HCT116 (cell line): ENCODE results near the gene RSRC1. TPM values are rescaled to one million over a fixed set of nuclear protein-coding genes. Genes with fewer than 3 reads are reported as not detected.

Source experiments
- ATAC-seq: fragments of 200-7000 bp; cut with Tn5 transposase; 2 replicates; pipeline ENCODE4 v1.9.1; 2020; ENCODE audit warnings: mild to moderate bottlenecking, moderate library complexity
- BruUV-seq: library from RNA; stranded (reverse); fragments of 400-500 nt; replicated peaks from 2 replicates; lab custom pipeline; 2021; lab: Mats Ljungman, UMichigan
- CTCF ChIA-PET: fragments of 300-600 bp; sonication (Branson Sonifier 250); formaldehyde crosslinking; loops from one replicate; lab custom pipeline; 2021; ENCODE audit warnings: antibody characterized with exemption; lab: Charles Lee
- POLR2A ChIA-PET: fragments of 300-600, 350-600 bp; sonication (Branson Sonifier 250); formaldehyde crosslinking; loops from one replicate; lab custom pipeline; 2021; ENCODE audit warnings: antibody characterized with exemption; lab: Charles Lee
- RAD21 ChIA-PET, 2 experiments: fragments of 300-600 bp; sonication (Branson Sonifier 250); formaldehyde crosslinking; loops; one replicate each; lab custom pipeline; 2023; ENCODE audit warnings: low total read pairs in 2 of 2; ENCODE audit not compliant: uncharacterized antibody in 2 of 2, unreplicated experiment in 2 of 2, low non-redundant PET in 1 of 2; lab: Charles Lee
- DNase-seq: peaks from one replicate; pipeline ENCODE4 v3.0.0-alpha.2; 2010; ENCODE audit warnings: low read depth, low spot score
- H2AFZ ChIP-seq: fragments of 200-600 bp; shearing (Covaris generic), sonication (generic); 2 replicates; pipeline ENCODE4 v1.6.1; 2017; ENCODE audit warnings: low read depth, mixed run types, mixed read lengths, antibody characterized with exemption, low read length; ENCODE audit not compliant: poor library complexity, severe bottlenecking
- H3K27ac ChIP-seq: 2 replicates; pipeline ENCODE4 v1.5.1; 2012; ENCODE audit warnings: low read depth, low read length
- H3K27me3 ChIP-seq: fragments of 200-600 bp; sonication (generic); 2 replicates; pipeline ENCODE4 v1.6.1; 2016; ENCODE audit warnings: mixed run types, low read length, mixed read lengths; ENCODE audit not compliant: insufficient read depth
- H3K36me3 ChIP-seq, 2 experiments: fragments of 200-500 bp in 1 of 2; fragments of 200-600 bp in 1 of 2; sonication (Bioruptor generic) in 1 of 2; sonication (generic) in 1 of 2; 2 replicates each; pipeline versions ENCODE4 v1.5.1 to v1.6.1; 2014 to 2016; ENCODE audit warnings: low read length in 2 of 2, inconsistent platforms in 1 of 2, mixed read lengths in 1 of 2, mixed run types in 1 of 2; ENCODE audit not compliant: insufficient read depth in 2 of 2, control insufficient read depth in 1 of 2
- H3K4me1 ChIP-seq, 2 experiments: fragments of 200-600 bp in 1 of 2; sonication (generic) in 1 of 2; 2 replicates each; pipeline versions ENCODE4 v1.5.1 to v1.6.1; 2012 to 2017; ENCODE audit warnings: low read length in 2 of 2, inconsistent platforms in 1 of 2, mild to moderate bottlenecking in 1 of 2, mixed read lengths in 1 of 2, mixed run types in 1 of 2, moderate library complexity in 1 of 2; ENCODE audit not compliant: insufficient read depth in 2 of 2, control insufficient read depth in 1 of 2
- H3K4me2 ChIP-seq: fragments of 200-600 bp; sonication (generic); 2 replicates; pipeline ENCODE4 v1.6.1; 2017; ENCODE audit warnings: mixed run types, low read length, mixed read lengths
- H3K4me3 ChIP-seq, 2 experiments: fragments of 200-600 bp in 1 of 2; sonication (generic) in 1 of 2; replicated peaks in 1 of 2; 2 replicates each; pipeline ENCODE4 v1.5.1; 2011 to 2016; ENCODE audit warnings: low read length in 2 of 2, control low read depth in 1 of 2, low read depth in 1 of 2, mild to moderate bottlenecking in 1 of 2, mixed read lengths in 1 of 2, mixed run types in 1 of 2
- H3K79me2 ChIP-seq: fragments of 200-600 bp; sonication (generic); 2 replicates; pipeline ENCODE4 v1.6.1; 2017; ENCODE audit warnings: mild to moderate bottlenecking, mixed run types, low read length, moderate library complexity, mixed read lengths; ENCODE audit not compliant: insufficient read depth
- H3K9ac ChIP-seq: fragments of 200-600 bp; sonication (generic); 2 replicates; pipeline ENCODE4 v1.6.1; 2016; ENCODE audit warnings: low read length, mixed read lengths
- H3K9me2 ChIP-seq: fragments of 200-600 bp; sonication (generic), shearing (Covaris generic); 2 replicates; pipeline ENCODE4 v1.6.1; 2017; ENCODE audit warnings: mixed run types, mild to moderate bottlenecking, moderate library complexity; ENCODE audit not compliant: insufficient read depth
- H3K9me3 ChIP-seq, 2 experiments: fragments of 200-500 bp in 1 of 2; fragments of 200-600 bp in 1 of 2; sonication (Bioruptor generic) in 1 of 2; sonication (generic) in 1 of 2; 2 replicates each; pipeline ENCODE4 v1.6.1; 2014 to 2017; ENCODE audit warnings: low read length in 2 of 2, mixed read lengths in 2 of 2, inconsistent platforms in 1 of 2, low read depth in 1 of 2, mild to moderate bottlenecking in 1 of 2, mixed run types in 1 of 2, moderate library complexity in 1 of 2; ENCODE audit not compliant: control insufficient read depth in 1 of 2, insufficient read depth in 1 of 2
- H4K20me1 ChIP-seq: fragments of 200-600 bp; sonication (generic), shearing (Covaris generic); 2 replicates; pipeline ENCODE4 v1.6.1; 2017; ENCODE audit warnings: mixed run types, mild to moderate bottlenecking, moderate library complexity; ENCODE audit not compliant: insufficient read depth
- CBX3 ChIP-seq: IDR thresholded peaks from 2 replicates; pipeline ENCODE4 v1.6.1; 2012; ENCODE audit warnings: low read depth
- EGR1 ChIP-seq: IDR thresholded peaks from 2 replicates; pipeline ENCODE4 v1.6.1; 2012; ENCODE audit warnings: low read depth
- ELF1 ChIP-seq: IDR thresholded peaks from 2 replicates; pipeline ENCODE4 v1.6.1; 2012; ENCODE audit warnings: low read depth, borderline replicate concordance
- EZH2phosphoT487 ChIP-seq: fragments of 200-600 bp; IDR thresholded peaks from 2 replicates; pipeline ENCODE4 v1.6.1; 2018; ENCODE audit warnings: antibody characterized with exemption, borderline replicate concordance
- FOSL1 ChIP-seq: IDR thresholded peaks from 2 replicates; pipeline ENCODE4 v1.6.1; 2012; ENCODE audit warnings: low read depth
- JUND ChIP-seq: IDR thresholded peaks from 2 replicates; pipeline ENCODE4 v1.6.1; 2012
- POLR2A ChIP-seq: IDR thresholded peaks from 2 replicates; pipeline ENCODE4 v1.7.0; 2011; ENCODE audit warnings: borderline replicate concordance; ENCODE audit not compliant: insufficient read depth, insufficient read length; ENCODE audit errors: extremely low read depth
- POLR2AphosphoS5 ChIP-seq: IDR thresholded peaks from 2 replicates; pipeline ENCODE4 v1.6.1; 2011; ENCODE audit warnings: mild to moderate bottlenecking, low read depth, low read length, moderate library complexity
- RAD21 ChIP-seq: IDR thresholded peaks from 2 replicates; pipeline ENCODE4 v1.6.1; 2012; ENCODE audit warnings: low read depth, mild to moderate bottlenecking
- SP1 ChIP-seq: IDR thresholded peaks from 2 replicates; pipeline ENCODE4 v1.6.1; 2012; ENCODE audit warnings: low read depth
- TCF7L2 ChIP-seq: IDR thresholded peaks from 2 replicates; pipeline ENCODE4 v1.7.0; 2011; ENCODE audit warnings: borderline replicate concordance, inconsistent platforms; ENCODE audit not compliant: insufficient read depth, insufficient read length; ENCODE audit errors: extremely low read depth
- YY1 ChIP-seq: IDR thresholded peaks from 2 replicates; pipeline ENCODE4 v1.6.1; 2011; ENCODE audit warnings: low read length, low read depth, moderate library complexity, mild to moderate bottlenecking; ENCODE audit not compliant: insufficient replicate concordance; ENCODE audit errors: extremely low read depth
- ZFX ChIP-seq: fragments of 450-650 bp; IDR thresholded peaks from 2 replicates; pipeline ENCODE4 v1.6.1; 2017
- intact Hi-C: fragments of 100-400 bp; cut with micrococcal nuclease; formaldehyde crosslinking; loops from 2 replicates; pipeline ENCODE4 v1.10.0; 2022
- total RNA-seq: library from RNA; stranded (reverse); gene quantifications from one replicate; pipeline ENCODE4 v1.2.1, GENCODE V29; 2021; ENCODE audit not compliant: unreplicated experiment
- TF ChIP-seq, protein P1 (sequence below): IDR thresholded peaks from 2 replicates; pipeline ENCODE4 v1.6.1; 2011; ENCODE audit warnings: mild to moderate bottlenecking, low read length, moderate library complexity; ENCODE audit not compliant: insufficient replicate concordance; ENCODE audit errors: extremely low read depth
- TF ChIP-seq, protein P2 (sequence below), 3 experiments: fragments of 200-600 bp in 1 of 3; sonication (generic) in 1 of 3; IDR thresholded peaks in 2 of 3; conservative IDR thresholded peaks in 1 of 3; 2 replicates each; pipeline ENCODE4 v1.5.1; 2012 to 2017; ENCODE audit warnings: low read depth in 2 of 3, low read length in 2 of 3, antibody characterized with exemption in 1 of 3, borderline replicate concordance in 1 of 3, control low read depth in 1 of 3, mild to moderate bottlenecking in 1 of 3, mixed read lengths in 1 of 3, mixed run types in 1 of 3, moderate library complexity in 1 of 3; ENCODE audit not compliant: insufficient read depth in 1 of 3
- TF ChIP-seq, protein P3 (sequence below): IDR thresholded peaks from 2 replicates; pipeline ENCODE4 v1.6.1; 2012
- TF ChIP-seq, protein P4 (sequence below): IDR thresholded peaks from 2 replicates; pipeline ENCODE4 v1.6.1; 2012

Gene RSRC1
- total RNA-seq, 1 experiment from 2014 or later: 37.1 TPM

DNA sequence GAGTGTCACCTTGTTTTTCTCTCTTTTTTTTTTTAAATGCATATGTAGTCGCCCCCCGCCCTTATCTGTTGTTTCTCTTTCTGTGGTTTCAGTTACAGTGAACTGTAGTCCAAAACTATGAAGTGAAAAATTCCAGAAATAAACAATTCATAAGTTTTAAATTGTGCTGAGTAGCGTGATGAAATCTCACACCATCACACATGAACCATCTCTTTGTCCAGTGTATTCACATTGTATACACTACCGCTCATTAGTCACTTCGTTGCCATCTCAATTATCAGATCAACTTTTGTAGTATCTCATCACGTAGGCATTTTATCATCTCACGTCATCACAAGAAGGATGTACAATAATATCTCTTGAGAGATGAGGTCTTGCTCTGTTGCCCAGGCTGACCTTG is 398.6 kb downstream of the RSRC1 start:
- no peak for DNase-seq
- CTCF ChIA-PET: no interaction called here
- Histone ChIP-seq H3K27ac (no peak overlapping the region), H3K4me3 (no peak overlapping the region), H3K4me2 (no peak overlapping the region), H3K36me3 (no peaks in the 10 kb centered on the region), H2AFZ (no peak overlapping the region), H3K9me3 (no peaks in the 10 kb centered on the region), H3K27me3 (no peaks in the 10 kb centered on the region), H3K79me2 (no peaks in the 10 kb centered on the region), H4K20me1 (no peaks in the 10 kb centered on the region), H3K4me1 (peaks cover 0 to 3% of the 10 kb centered on the region in 2 experiments; a peak in 1 of 4 replicates), H3K9me2 (no peaks in the 10 kb centered on the region), H3K9ac (no peak overlapping the region)
- no TSS peak for BruUV-seq
- RAD21 ChIA-PET: no interaction called here
- intact Hi-C loops: no loop called here
- no peak for ATAC-seq
- POLR2A ChIA-PET: no interaction called here
- TF ChIP-seq, protein P1, sequence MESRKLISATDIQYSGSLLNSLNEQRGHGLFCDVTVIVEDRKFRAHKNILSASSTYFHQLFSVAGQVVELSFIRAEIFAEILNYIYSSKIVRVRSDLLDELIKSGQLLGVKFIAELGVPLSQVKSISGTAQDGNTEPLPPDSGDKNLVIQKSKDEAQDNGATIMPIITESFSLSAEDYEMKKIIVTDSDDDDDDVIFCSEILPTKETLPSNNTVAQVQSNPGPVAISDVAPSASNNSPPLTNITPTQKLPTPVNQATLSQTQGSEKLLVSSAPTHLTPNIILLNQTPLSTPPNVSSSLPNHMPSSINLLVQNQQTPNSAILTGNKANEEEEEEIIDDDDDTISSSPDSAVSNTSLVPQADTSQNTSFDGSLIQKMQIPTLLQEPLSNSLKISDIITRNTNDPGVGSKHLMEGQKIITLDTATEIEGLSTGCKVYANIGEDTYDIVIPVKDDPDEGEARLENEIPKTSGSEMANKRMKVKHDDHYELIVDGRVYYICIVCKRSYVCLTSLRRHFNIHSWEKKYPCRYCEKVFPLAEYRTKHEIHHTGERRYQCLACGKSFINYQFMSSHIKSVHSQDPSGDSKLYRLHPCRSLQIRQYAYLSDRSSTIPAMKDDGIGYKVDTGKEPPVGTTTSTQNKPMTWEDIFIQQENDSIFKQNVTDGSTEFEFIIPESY: no peak
- TF ChIP-seq, protein P2, sequence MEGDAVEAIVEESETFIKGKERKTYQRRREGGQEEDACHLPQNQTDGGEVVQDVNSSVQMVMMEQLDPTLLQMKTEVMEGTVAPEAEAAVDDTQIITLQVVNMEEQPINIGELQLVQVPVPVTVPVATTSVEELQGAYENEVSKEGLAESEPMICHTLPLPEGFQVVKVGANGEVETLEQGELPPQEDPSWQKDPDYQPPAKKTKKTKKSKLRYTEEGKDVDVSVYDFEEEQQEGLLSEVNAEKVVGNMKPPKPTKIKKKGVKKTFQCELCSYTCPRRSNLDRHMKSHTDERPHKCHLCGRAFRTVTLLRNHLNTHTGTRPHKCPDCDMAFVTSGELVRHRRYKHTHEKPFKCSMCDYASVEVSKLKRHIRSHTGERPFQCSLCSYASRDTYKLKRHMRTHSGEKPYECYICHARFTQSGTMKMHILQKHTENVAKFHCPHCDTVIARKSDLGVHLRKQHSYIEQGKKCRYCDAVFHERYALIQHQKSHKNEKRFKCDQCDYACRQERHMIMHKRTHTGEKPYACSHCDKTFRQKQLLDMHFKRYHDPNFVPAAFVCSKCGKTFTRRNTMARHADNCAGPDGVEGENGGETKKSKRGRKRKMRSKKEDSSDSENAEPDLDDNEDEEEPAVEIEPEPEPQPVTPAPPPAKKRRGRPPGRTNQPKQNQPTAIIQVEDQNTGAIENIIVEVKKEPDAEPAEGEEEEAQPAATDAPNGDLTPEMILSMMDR (IDR thresholded peaks at IDR 0.05 in 2 of 3, conservative IDR thresholded peaks at IDR 0.05 in 1 of 3; ENCODE audit: borderline replicate concordance in 1 of 3, insufficient read depth in 1 of 3, low read depth in 2 of 3, low read length in 2 of 3): no peak
- TF ChIP-seq EGR1 (no peak), ZFX (no peak), CBX3 (no peak), JUND (no peak), SP1 (no peak), POLR2AphosphoS5 (no peak), ELF1 (no peak), TCF7L2 (no peak), EZH2phosphoT487 (no peak), RAD21 (no peak), YY1 (no peak), POLR2A (no peak), FOSL1 (no peak)
- TF ChIP-seq, protein P3, sequence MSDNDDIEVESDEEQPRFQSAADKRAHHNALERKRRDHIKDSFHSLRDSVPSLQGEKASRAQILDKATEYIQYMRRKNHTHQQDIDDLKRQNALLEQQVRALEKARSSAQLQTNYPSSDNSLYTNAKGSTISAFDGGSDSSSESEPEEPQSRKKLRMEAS: no peak
- TF ChIP-seq, protein P4, sequence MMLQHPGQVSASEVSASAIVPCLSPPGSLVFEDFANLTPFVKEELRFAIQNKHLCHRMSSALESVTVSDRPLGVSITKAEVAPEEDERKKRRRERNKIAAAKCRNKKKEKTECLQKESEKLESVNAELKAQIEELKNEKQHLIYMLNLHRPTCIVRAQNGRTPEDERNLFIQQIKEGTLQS: no peak
